Right lobe of liver (tissue), 4 donors: Measurements from ENCODE around the gene SEMA4F.

Experiments used
- CTCF ChIP-seq, 4 donors: fragments of 200-600 bp in 3 of 4; fragments of 450-650 bp in 1 of 4; IDR thresholded peaks; one replicate each; pipeline versions ENCODE4 v1.5.1 to v1.8.0; 2016 to 2022; ENCODE audit warnings: antibody characterized with exemption in 4 of 4, mild to moderate bottlenecking in 2 of 4
- POLR2A ChIP-seq: fragments of 450-650 bp; IDR thresholded peaks from one replicate; pipeline ENCODE4 v1.6.1; 2017; ENCODE audit warnings: antibody characterized with exemption, mild to moderate bottlenecking
- donor health status: DM: no; HTN: no; CAD: no.
- donor health status: DM: no; HTN: no; CAD: no.
- donor health status: DM: no; HTN: yes; CAD: no.

- no peak for TF ChIP-seq POLR2A
- TF ChIP-seq CTCF (IDR thresholded peaks at IDR 0.05) = no peak
Measured at GRCh38 chr2:74632209-74632938, 21.7 kb upstream of the SEMA4F start.
